Peyer's patch (tissue), 4 donors: Measurements from ENCODE around the gene TNRC6B. TPM values are rescaled to one million over a fixed set of nuclear protein-coding genes. Genes with fewer than 3 reads are reported as not detected.

Experiments used
- DNase-seq, 3 donors: peaks; one replicate each; pipeline ENCODE4 v3.0.0-alpha.2; 2017 to 2019
- H3K27ac ChIP-seq, 4 donors: fragments of 200-600 bp; sonication (generic); one replicate each; pipeline ENCODE4 v1.5.1; 2016 to 2019
- H3K27me3 ChIP-seq, 2 donors: fragments of 200-600 bp; sonication (generic); one replicate each; pipeline ENCODE4 v1.5.1; 2019
- H3K36me3 ChIP-seq, 3 donors: fragments of 200-600 bp; sonication (generic); one replicate each; pipeline ENCODE4 v1.5.1; 2016 to 2019
- H3K4me1 ChIP-seq, 4 donors: fragments of 200-600 bp; sonication (generic); one replicate each; pipeline ENCODE4 v1.5.1; 2016 to 2019
- H3K4me3 ChIP-seq, 4 donors: fragments of 200-600 bp; sonication (generic); 1 replicate in 3 of 4; 2 replicates in 1 of 4; pipeline ENCODE4 v1.5.1; 2016 to 2019; ENCODE audit warnings: mild to moderate bottlenecking in 1 of 4
- H3K9me3 ChIP-seq, 4 donors: fragments of 200-600 bp; sonication (generic); one replicate each; pipeline ENCODE4 v1.5.1; 2016 to 2019; ENCODE audit warnings: mild to moderate bottlenecking in 1 of 4
- POLR2A ChIP-seq, 2 donors: fragments of 450-650 bp; IDR thresholded peaks; one replicate each; pipeline ENCODE4 v1.5.1; 2017; ENCODE audit warnings: antibody characterized with exemption in 2 of 2, mild to moderate bottlenecking in 2 of 2, moderate library complexity in 2 of 2
- total RNA-seq, 4 donors: library from RNA; depleted of rRNA; stranded (reverse); fragments of >200 nt; gene quantifications; one replicate each; pipeline ENCODE4 v1.1.0, GENCODE V29; 2016
- TF ChIP-seq, protein P1 (sequence below), 6 experiments: fragments of 450-650 bp in 4 of 6; fragments of 200-600 bp in 2 of 6; sonication (generic) in 1 of 6; IDR thresholded peaks; one replicate each; pipeline ENCODE4 v1.5.1; 2017 to 2019; ENCODE audit warnings: antibody characterized with exemption in 6 of 6, mild to moderate bottlenecking in 3 of 6, moderate library complexity in 1 of 6

The TNRC6B gene
- total RNA-seq, 4 donors from 2014 or later = 43.6 to 169 (median 54.0) TPM

- H3K9me3 ChIP-seq = no peaks in the 10 kb centered on the region
- H3K27me3 ChIP-seq = no peaks in the 10 kb centered on the region
- no peak overlapping the region for H3K27ac ChIP-seq
- H3K4me1 ChIP-seq = no peaks in the 10 kb centered on the region
- no peak overlapping the region for H3K4me3 ChIP-seq
- TF ChIP-seq, protein P1, sequence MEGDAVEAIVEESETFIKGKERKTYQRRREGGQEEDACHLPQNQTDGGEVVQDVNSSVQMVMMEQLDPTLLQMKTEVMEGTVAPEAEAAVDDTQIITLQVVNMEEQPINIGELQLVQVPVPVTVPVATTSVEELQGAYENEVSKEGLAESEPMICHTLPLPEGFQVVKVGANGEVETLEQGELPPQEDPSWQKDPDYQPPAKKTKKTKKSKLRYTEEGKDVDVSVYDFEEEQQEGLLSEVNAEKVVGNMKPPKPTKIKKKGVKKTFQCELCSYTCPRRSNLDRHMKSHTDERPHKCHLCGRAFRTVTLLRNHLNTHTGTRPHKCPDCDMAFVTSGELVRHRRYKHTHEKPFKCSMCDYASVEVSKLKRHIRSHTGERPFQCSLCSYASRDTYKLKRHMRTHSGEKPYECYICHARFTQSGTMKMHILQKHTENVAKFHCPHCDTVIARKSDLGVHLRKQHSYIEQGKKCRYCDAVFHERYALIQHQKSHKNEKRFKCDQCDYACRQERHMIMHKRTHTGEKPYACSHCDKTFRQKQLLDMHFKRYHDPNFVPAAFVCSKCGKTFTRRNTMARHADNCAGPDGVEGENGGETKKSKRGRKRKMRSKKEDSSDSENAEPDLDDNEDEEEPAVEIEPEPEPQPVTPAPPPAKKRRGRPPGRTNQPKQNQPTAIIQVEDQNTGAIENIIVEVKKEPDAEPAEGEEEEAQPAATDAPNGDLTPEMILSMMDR (IDR thresholded peaks at IDR 0.05) = no peak
- no peak for TF ChIP-seq POLR2A (IDR thresholded peaks at IDR 0.05)
- peaks cover 0 to 71% (median 0%) of the 10 kb centered on the region in 3 donors for H3K36me3 ChIP-seq
- DNase-seq = no peak
These were observed 123.4 kb downstream of the TNRC6B start for GRCh38 chr22:40300884-40301672.

DNA sequence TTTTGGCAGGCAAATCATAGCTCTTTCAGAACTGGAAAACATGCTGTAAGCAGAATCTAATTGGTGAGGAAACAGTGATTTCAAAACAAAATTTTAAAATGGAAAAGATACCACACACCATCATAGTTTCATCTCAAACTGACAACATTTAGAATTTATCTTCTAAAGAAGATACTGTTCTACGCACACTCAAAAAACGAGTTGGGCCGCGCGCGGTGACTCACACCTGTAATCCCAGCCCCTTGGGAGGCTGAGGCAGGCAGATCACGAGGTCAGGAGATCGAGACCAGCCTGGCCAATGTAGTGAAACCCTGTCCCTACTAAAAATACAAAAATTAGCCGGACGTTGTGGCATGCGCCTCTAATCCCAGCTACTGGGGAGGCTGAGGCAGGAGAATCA is 124.4 kb downstream of the TNRC6B start:
- Histone ChIP-seq H3K4me1 (no peaks in the 10 kb centered on the region), H3K4me3 (no peak overlapping the region), H3K27me3 (no peaks in the 10 kb centered on the region), H3K27ac (no peak overlapping the region), H3K36me3 (peaks cover 0 to 67% (median 0%) of the 10 kb centered on the region in 3 donors), H3K9me3 (no peaks in the 10 kb centered on the region)
- TF ChIP-seq POLR2A (IDR thresholded peaks at IDR 0.05) = no peak
- TF ChIP-seq, protein P1 (IDR thresholded peaks at IDR 0.05) = no peak
- no peak for DNase-seq

DNA sequence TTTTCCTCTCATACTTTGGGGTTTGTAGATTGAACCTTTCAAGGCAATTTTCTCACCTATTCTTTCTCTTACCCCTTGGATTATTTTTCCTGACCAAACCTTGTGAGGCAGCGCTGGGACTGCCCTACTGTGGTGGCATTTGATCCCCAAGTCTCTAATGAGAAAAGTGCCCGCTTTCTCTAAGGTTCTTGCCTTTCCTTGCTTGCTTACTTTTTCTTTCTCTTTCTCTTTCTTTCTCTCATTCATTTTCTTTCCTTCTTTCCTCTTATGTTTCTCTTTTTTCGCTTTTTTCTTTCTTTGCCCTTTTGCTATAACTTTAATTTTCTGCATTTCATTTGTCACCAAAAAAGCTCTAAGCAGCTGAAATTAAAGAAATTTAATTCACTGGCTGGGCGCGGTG is 127.9 kb downstream of the TNRC6B start:
- no peaks in the 10 kb centered on the region for H3K9me3 ChIP-seq
- TF ChIP-seq, protein P1 (IDR thresholded peaks at IDR 0.05) = no peak
- no peak for TF ChIP-seq POLR2A (IDR thresholded peaks at IDR 0.05)
- peaks cover 0 to 88% (median 0%) of the 10 kb centered on the region in 3 donors for H3K36me3 ChIP-seq
- no peak overlapping the region for H3K4me3 ChIP-seq
- H3K27ac ChIP-seq = no peak overlapping the region
- no peaks in the 10 kb centered on the region for H3K27me3 ChIP-seq
- no peak for DNase-seq
- H3K4me1 ChIP-seq = peaks cover 0 to 7% (median 0%) of the 10 kb centered on the region in 4 donors

DNA sequence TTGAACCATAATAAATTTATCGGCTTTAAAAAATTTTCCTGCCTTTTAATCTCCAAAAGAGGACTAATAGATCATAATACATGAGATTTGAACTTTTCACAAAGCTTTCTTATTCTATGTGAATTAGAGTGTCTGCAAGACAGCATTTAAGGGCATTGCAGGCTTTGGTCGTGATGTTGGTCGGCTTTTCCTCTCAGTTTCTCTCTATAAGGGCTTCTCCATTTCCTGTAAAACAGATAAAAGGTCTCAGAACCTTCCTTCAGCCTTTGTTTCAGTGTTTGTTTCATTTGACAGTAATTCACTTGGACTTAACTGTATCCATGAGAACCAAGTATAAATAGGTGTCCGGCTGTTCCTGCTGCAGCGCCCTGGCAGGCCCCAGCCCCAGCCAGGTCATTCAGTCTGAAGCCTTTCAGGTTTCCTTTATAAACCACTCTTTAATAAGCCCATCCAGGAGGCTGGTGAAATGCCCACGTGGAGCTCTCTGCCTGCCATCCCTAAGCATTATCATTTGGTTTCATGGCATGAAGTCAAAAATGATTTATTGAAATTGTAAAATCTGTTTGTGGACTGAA is 131.4 kb downstream of the TNRC6B start:
- Histone ChIP-seq H3K36me3 (peaks cover 0 to 89% (median 0%) of the 10 kb centered on the region in 3 donors), H3K9me3 (no peaks in the 10 kb centered on the region), H3K27ac (peak overlapping the region in 1 of 4 donors; percentile 28), H3K27me3 (no peaks in the 10 kb centered on the region), H3K4me1 (peaks cover 0 to 18% (median 0%) of the 10 kb centered on the region in 4 donors), H3K4me3 (no peak overlapping the region)
- DNase-seq = no peak
- TF ChIP-seq, protein P1 (IDR thresholded peaks at IDR 0.05) = no peak
- no peak for TF ChIP-seq POLR2A (IDR thresholded peaks at IDR 0.05)

DNA sequence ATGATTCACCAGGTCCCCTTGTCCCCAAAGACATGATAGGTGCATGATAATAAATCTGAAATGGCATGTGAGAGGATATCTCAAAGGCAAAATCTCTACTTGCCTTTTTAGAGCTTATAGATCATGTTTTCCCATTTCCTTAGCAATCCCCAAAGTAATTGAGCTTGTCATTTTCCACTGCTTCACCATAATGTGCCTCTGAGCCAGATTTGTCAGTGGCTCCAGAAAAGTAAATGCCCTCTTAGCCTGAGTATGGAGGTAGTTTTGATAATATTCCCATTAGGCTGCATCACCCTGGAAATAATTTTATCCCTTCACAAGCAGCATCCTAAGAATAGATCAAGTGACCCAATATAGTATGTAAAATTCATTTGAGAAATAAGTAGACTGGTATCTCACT is 131.9 kb downstream of the TNRC6B start:
- peaks cover 0 to 89% (median 0%) of the 10 kb centered on the region in 3 donors for H3K36me3 ChIP-seq
- no peaks in the 10 kb centered on the region for H3K27me3 ChIP-seq
- TF ChIP-seq POLR2A (IDR thresholded peaks at IDR 0.05) = no peak
- TF ChIP-seq, protein P1 (IDR thresholded peaks at IDR 0.05) = no peak
- peaks cover 0 to 18% (median 0%) of the 10 kb centered on the region in 4 donors for H3K4me1 ChIP-seq
- H3K9me3 ChIP-seq = no peaks in the 10 kb centered on the region
- H3K4me3 ChIP-seq = no peak overlapping the region
- H3K27ac ChIP-seq = peak overlapping the region in 2 of 4 donors; percentile 28 to 62
- no peak for DNase-seq
